22Rv1 (cell line): ENCODE measurements around the gene BOLA2B.
"Not testable (repeated sequence)": the region's sequence is repeated elsewhere in the genome, so short reads cannot be mapped to it uniquely, and the experiment has no call there.

Experiments
- CTCF ChIP-seq: fragments of 450-650 bp; IDR thresholded peaks from 2 replicates; pipeline ENCODE4 v1.5.1; 2017; ENCODE audit warnings: mild to moderate bottlenecking
- ZFX ChIP-seq: fragments of 450-650 bp; IDR thresholded peaks from 2 replicates; pipeline ENCODE4 v1.6.1; 2017; ENCODE audit warnings: antibody characterized with exemption, borderline replicate concordance

- TF ChIP-seq CTCF, ZFX: not testable (repeated sequence)
Measured at GRCh38 chr16:30193098-30193497, 368 bp downstream of the BOLA2B start.
